ENCODE data around the gene IRS2. TPM values are rescaled to one million over a fixed set of nuclear protein-coding genes. Genes with fewer than 3 reads are reported as not detected.

IRS2 gene
- total RNA-seq, 1 experiment from 2014 or later = 9.2 TPM

GRCh38 chr13:109760402-109760801, 26.0 kb downstream of the IRS2 start:
- Histone ChIP-seq H3K79me2 (ENCODE audit: insufficient read depth, low read length) (peaks cover 35% of the 10 kb centered on the region; the same call in 1 of the 2 replicates), H3K9me3 (ENCODE audit: control insufficient read depth in 1 of 2, insufficient read depth in 1 of 2, low read depth in 1 of 2, low read length in 2 of 2) (no peaks in the 10 kb centered on the region), H3K4me2 (ENCODE audit: low read length) (no peak overlapping the region), H3K9ac (ENCODE audit: low read length) (no peak overlapping the region), H3K4me1 (ENCODE audit: control insufficient read depth in 1 of 2, insufficient read depth in 2 of 2, low read length in 2 of 2) (peaks cover 14 to 19% of the 10 kb centered on the region in 2 experiments), H3K27me3 (ENCODE audit: insufficient read depth, low read length) (no peaks in the 10 kb centered on the region), H2AFZ (ENCODE audit: low read depth, low read length, poor library complexity, severe bottlenecking) (no peak overlapping the region), H3K4me3 (replicated peaks in 1 of 2; ENCODE audit: low read depth in 1 of 2, low read length in 2 of 2) (no peak overlapping the region), H4K20me1 (ENCODE audit: insufficient read depth) (no peaks in the 10 kb centered on the region), H3K36me3 (ENCODE audit: control insufficient read depth in 1 of 2, insufficient read depth in 2 of 2, low read length in 2 of 2) (no peaks in the 10 kb centered on the region), H3K27ac (ENCODE audit: low read depth, low read length) (no peak overlapping the region), H3K9me2 (ENCODE audit: insufficient read depth) (no peaks in the 10 kb centered on the region)
- ChIA-PET CTCF (no interaction called here), POLR2A (no interaction called here), RAD21 (ENCODE audit: low non-redundant PET in 1 of 2, low total read pairs in 2 of 2, uncharacterized antibody in 2 of 2, unreplicated experiment in 2 of 2) (no interaction called here)
- intact Hi-C loops (cut with micrococcal nuclease) = no loop called here
- TF ChIP-seq ELF1 (IDR thresholded peaks at IDR 0.05; ENCODE audit: borderline replicate concordance, low read depth) (no peak), JUND (IDR thresholded peaks at IDR 0.05) (no peak), POLR2A (IDR thresholded peaks at IDR 0.05; ENCODE audit: borderline replicate concordance, extremely low read depth, insufficient read depth, insufficient read length) (no peak), TCF7L2 (IDR thresholded peaks at IDR 0.05; ENCODE audit: borderline replicate concordance, extremely low read depth, insufficient read depth, insufficient read length) (no peak), ATF3 (IDR thresholded peaks at IDR 0.05) (no peak), YY1 (IDR thresholded peaks at IDR 0.05; ENCODE audit: extremely low read depth, insufficient replicate concordance, low read depth, low read length) (no peak), ZBTB33 (IDR thresholded peaks at IDR 0.05; ENCODE audit: extremely low read depth, insufficient replicate concordance, low read length) (no peak), CEBPB (IDR thresholded peaks at IDR 0.05; ENCODE audit: low read depth) (no peak), FOSL1 (IDR thresholded peaks at IDR 0.05; ENCODE audit: low read depth) (no peak), REST (IDR thresholded peaks at IDR 0.05; ENCODE audit: low read depth) (no peak), SRF (IDR thresholded peaks at IDR 0.05; ENCODE audit: low read depth) (no peak), POLR2AphosphoS5 (IDR thresholded peaks at IDR 0.05; ENCODE audit: low read depth, low read length) (no peak), ZFX (IDR thresholded peaks at IDR 0.05) (no peak), SP1 (IDR thresholded peaks at IDR 0.05; ENCODE audit: low read depth) (no peak), EGR1 (IDR thresholded peaks at IDR 0.05; ENCODE audit: low read depth) (no peak), CBX3 (IDR thresholded peaks at IDR 0.05; ENCODE audit: low read depth) (no peak), MAX (IDR thresholded peaks at IDR 0.05) (no peak), EZH2 (IDR thresholded peaks at IDR 0.05) (no peak), ZNF274 (IDR thresholded peaks at IDR 0.05; ENCODE audit: low read depth, low read length) (no peak)
- BruUV-seq (replicated peaks) = no TSS peak
- no peak for DNase-seq (ENCODE audit: low read depth, low spot score)
- ATAC-seq = no peak
